Measurements from ENCODE around the gene ZBTB20.
A peak's percentile ranks its signal among the peaks of the same experiment; 100 is the strongest.

The ZBTB20 gene

DNA sequence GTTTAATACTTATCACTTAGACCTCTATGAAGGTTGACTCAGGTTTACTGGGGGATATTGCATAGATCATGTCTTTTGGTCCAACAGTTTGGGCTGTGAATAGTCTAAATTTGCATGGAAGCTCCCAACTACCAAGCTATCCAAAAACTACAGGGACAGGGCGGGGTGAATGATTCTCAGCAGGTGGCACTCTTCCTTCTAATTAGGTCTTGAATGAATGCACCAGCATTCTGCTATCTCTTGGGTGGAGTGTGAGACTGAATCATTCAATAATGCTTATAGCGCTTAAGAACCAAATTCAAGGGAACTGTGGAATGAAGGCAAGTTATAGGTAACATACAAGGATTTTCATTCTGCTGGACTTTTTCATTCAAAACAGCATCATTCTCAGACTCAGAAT, 507.0 kb downstream of the ZBTB20 start:
- DNase-seq (ENCODE audit: low read depth in 2 of 3, low spot score in 1 of 3): no peak

DNA sequence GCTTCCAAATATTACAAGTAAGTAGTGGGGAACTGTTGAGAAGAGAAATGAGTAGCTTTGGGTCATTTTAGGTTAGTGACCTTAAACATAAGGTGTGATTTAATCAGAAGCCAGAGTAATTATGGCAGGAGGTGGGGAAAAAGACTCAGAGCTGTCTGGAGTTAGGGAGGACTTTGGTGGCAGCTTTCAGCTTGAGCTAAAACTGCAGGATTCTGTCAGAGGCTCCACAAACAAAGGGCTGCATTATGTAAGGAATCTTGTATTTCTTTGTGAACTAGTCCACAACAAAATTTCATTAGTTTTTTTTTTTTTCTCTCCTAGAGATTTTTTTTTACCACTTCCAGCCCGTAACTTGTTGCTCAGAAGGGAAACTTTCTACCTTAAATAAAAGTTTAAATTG, 507.9 kb downstream of the ZBTB20 start:
- DNase-seq (ENCODE audit: low read depth in 2 of 3, low spot score in 1 of 3): no peak

DNA sequence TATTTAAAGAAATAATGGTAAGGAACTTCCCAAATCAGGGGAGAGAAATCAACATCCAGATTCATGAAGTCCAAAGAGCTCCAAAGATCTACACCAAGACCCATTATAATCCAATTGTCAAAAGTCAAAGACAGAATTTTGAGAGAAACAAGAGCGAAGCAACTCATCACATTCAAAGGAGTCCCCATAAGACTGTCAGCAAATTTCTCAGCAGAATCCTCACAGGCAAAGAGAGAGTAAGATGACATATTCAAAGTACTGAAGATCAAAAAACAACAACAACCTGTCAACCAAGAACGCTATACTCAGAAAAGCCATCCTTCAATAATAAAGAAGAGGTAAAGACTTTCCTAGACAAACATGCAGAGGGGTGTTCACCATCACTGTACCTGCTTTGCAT, 511.2 kb downstream of the ZBTB20 start:
- no peak for DNase-seq (ENCODE audit: low read depth in 2 of 3, low spot score in 1 of 3)

DNA sequence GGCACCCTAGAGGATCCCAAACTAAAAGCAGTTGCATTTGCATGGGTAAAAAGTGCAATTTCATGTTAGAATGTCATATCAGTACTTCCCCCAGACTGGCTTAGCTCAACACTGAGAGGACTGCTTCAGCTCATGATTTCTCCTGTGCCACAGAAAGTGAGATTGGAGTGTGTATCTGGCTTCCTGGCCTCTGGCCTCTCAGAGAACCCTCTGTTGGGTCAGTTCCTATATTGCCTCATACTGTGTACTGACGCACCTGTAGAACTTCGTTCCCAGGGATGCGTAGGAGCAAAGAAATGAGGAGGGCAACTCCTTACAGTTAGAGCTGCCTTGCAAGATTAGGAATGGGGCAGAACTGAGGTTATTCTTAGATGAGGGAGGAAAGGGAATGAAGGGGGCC, 512.5 kb downstream of the ZBTB20 start:
- DNase-seq (ENCODE audit: low read depth in 2 of 3, low spot score in 1 of 3): no peak

DNA sequence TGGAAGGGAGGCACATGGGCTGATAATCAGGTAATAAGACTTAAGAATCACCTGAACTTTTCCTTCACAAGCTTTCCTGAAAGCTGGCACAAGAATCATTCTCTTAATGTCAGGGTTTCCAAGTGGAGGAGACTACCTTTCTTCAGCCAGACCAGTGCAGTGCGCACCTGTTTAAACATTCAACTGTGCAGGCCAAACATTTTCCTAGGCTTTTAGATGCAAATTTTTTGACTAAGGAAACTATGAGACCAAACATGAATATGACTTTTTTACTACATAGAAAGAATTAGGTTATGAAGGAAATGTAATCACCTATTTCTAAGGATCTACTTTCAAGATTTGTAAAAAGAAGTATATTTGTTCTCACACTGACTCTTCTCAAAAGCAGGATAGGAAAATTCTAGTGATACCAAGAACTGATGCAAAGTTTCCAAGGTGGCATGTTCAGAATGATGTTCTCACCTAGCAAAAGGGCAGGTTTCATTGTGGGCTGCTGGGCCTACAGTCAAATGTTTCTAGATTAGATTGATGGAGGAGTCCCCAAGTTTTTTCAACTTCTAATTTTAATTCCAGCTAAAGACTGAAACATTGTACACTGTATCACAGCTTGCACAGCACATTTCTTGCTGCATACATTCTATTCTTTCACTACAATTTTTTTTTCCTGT, 514.2 kb downstream of the ZBTB20 start:
- DNase-seq (ENCODE audit: low read depth in 2 of 3, low spot score in 1 of 3): peak in 2 of 3 donors; percentile 20 to 25

DNA sequence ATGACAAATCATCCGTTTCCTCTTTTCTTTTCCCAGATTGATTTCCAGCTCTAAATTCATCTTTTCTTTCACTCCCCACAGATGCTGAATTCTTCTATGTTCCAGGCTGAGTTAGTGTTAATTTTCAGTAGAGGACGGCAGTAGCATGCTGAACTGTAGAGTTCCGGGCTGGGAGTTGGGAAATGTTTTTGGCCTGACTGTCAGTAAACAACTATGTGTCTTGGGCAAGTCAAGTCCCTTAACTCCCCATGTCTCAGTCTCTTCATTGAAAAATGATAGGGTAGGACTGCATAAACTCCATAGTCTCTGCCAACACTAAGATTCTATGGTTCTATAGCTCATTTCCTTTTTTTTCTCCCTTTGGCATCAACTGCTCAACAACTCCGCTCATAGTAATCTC, 519.3 kb downstream of the ZBTB20 start:
- no peak for DNase-seq (ENCODE audit: low read depth in 2 of 3, low spot score in 1 of 3)

DNA sequence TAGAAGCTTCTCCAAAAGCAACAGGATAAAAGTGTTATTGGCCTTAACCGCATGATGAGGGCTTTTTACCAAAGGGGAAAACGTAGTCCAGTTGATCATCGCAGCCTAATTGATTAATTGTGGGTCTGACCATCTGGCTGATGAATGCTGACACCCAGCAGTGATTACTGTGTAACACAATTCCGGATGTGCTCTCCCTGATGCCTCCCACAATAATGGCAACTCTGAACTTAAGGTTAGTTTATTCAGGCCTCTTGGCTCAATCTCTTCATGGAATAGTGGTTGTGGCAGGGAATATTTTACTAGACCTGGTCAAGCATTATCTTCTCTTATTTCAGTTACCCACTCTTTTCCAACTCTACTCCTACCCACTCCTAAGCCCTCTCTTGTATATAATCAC, 520.3 kb downstream of the ZBTB20 start:
- DNase-seq (ENCODE audit: low read depth in 2 of 3, low spot score in 1 of 3): no peak

DNA sequence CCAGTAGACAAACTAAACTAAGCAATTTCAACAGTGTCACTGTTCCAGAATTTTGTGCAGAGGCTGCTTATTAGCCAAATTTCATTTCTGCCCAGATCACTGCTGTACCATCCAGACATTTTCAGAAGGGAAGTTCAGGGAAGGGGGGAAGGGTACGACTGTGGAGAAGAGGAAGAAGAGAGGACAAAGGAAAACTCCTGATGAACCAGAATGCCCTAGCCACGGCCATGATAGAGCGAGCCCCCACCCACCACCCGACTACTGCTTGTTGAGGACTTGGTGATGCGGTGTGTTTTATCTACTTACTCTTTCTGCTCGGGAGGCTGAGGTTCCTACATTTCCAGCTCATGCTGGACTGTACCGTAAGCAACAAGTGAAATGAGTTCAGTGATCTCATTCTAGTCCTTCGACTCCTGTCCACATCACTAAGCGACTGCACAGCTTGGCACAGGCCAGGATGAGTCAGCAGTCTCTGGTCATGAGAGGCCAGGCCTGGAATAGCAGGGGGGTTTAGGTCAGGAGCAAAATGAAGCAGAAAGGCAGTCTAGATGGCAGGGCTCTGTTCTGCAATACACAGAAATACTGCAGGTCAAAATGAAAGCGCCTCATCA, 522.4 kb downstream of the ZBTB20 start:
- no peak for DNase-seq (ENCODE audit: low read depth in 2 of 3, low spot score in 1 of 3)

DNA sequence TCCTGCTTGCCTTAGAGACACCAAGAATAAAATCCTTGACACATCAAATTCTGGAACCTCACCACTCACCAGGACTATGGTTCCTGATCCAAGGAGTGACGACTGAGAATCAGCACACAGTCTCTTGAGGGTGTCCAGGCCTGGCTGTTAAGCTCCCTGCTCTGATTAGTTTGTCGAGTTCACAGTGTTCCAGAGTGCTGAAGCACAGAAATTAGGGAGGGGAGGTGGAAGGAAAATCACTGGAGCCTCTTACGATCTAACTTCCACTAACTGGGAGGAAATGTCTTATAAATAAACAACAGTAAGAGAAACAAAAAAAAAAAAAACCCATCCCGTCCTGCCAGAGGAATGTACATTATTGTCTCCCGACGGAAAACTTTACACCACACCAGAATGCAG, 523.0 kb downstream of the ZBTB20 start:
- DNase-seq (ENCODE audit: low read depth in 2 of 3, low spot score in 1 of 3): no peak

DNA sequence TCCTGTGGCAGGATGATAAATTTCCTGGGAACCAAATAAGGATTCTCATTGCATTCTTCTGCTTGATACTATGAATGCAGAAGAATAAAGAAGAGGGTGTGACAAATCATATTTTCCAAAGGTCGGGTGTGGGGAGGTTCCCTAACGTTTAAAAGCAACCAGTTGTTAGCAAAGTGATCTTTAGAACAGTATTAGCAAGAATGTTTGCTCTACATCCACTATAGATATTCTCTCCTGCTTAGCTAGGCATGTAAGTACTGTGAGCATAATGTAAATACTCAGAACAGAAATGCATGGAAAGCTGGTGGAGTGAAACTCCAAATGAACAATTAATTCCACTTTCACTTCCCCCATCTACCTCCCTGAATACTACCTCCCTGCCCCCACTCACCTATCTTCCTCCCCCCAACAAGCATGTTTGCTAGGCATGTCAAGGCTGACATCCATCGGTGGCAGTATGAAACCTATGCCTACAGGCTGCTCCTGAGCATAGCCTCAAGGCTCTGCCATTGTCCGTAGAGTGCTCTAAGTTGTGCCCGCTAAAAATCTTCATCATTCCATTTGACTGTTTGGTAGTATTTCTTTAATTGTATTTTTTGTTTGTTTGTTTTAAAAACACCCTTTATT, 523.6 kb downstream of the ZBTB20 start:
- DNase-seq (ENCODE audit: low read depth in 2 of 3, low spot score in 1 of 3): no peak

DNA sequence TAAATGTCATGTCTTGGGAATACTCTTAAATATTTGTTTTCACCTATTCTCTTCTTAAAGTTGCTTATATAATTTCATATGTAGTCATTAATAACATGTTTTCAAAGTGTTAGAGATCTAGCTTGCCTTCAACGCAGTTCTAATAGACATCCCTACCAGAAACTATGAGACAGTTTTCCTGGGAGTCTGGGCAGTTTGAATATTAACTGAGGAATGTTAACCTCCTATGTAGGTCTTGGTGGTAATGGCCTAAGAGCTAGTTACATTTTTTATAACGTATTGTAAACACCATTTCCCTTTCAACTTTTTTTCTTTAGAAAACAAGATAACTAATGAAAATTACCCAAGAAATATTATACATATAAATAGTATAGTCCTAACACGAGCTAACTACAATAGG, 525.1 kb downstream of the ZBTB20 start:
- DNase-seq (ENCODE audit: low read depth in 2 of 3, low spot score in 1 of 3): no peak

DNA sequence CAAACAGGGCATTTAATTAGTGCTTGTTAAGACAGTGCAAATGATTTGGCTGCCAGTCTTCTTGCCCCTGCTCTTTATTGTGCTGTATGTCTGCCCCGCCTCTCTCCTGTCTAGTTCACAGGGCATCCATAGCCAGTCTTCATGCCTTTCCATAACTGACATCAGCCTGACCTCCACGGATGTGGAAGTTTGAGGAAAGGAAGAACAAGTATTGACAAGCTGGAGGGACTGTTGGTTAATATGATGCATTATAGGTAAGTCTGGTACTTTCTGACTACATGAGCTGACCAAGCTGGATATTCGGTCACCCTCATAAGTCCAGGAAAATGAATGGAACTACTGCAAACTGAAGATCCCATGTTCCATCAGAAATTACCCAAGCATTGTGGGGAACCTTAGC, 527.3 kb downstream of the ZBTB20 start:
- DNase-seq (ENCODE audit: low read depth in 2 of 3, low spot score in 1 of 3): no peak

DNA sequence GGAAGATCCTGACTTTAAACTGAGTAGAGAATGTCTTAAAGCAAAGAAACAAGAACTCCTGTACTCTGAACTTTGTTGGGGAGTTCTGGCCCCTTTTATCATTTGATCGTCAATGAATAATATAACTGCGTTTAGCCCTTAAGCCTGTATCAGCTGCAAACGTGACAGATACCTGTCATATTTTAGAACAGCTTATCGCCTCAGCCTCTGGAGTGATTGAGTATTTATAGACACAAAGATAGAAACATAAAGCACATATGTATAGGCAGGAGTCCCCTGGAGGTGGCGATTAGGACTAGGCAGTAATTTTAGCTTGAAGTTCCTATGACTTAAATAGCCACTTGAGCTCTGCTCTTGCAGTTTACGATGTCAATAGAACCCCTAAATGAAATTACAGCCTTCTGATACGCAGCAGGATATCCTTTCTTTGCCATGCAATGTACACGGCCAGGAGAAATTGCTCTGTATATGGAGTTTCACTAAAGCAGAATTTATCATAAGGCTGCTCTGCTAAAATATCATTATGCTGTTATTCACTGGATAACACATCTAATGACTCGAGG, 531.5 kb downstream of the ZBTB20 start:
- DNase-seq (ENCODE audit: low read depth in 2 of 3, low spot score in 1 of 3): no peak

DNA sequence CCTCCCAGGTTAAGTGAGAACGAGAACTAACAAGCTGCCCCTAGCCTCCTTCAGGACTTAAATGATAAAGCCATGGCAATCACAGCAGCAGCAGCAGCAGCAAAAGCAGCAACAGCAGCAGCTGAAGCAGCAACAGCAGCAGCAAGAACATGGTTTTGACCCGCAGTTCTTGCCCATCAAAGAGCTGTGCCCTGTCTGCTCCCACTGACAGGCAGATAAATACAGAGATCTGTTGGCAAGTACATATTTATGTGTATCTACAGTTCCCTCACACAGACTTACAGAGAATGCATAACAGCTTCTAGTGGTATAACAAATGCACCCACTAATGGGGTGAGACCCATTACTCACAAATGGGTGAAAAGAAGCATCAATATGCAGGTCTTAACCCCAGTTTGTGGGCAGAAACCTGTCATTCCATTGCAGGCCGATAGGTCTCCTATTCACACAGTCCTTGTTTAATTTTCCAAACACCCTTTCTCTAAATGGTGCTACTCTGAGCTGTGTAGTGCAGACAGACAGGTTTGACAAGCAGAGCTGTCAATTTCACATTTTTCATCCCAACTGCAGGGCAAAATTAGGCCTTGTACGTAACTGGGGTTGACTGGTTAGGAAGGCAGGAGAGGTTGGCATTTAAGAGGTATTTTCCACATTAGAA, 537.0 kb downstream of the ZBTB20 start:
- DNase-seq (ENCODE audit: low read depth in 2 of 3, low spot score in 1 of 3): no peak

DNA sequence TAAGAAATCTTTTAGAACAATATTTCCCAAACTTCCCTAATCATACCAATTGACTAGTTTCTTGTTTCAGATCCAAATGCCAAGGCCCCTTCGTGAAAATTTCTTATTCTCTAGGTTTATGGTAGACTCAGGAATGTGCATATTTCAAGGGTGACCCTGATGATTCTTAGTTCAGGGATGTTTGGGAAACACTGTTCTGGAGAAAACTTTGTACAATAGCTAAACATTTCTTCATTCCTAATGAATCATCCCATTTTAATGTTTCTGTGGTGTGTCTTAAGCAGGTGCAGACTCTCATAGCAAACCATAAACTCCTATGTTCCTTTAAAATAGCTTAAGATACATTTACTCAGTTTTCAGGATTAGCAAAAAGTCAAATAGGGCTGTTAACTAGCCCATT, 538.8 kb downstream of the ZBTB20 start:
- no peak for DNase-seq (ENCODE audit: low read depth in 2 of 3, low spot score in 1 of 3)

DNA sequence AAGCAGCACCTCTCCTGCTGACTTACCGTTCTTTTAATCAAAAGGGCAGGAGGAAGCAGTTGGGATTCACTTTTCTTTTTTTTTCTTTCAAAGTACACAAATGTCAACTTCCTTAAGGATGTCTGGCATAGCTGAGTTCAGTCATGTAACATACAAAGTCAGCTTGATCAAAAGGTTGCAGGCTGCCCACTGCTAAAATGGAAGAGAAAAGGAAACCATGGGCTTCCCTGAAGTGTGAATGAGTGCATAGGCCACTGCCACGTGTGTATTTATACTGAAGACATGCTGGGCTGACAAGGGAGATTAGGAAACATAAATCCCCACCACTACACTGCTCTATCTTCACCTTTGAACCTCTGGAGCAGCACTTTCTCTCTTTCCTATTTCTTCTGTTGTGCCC, 540.8 kb downstream of the ZBTB20 start:
- no peak for DNase-seq (ENCODE audit: low read depth in 2 of 3, low spot score in 1 of 3)

DNA sequence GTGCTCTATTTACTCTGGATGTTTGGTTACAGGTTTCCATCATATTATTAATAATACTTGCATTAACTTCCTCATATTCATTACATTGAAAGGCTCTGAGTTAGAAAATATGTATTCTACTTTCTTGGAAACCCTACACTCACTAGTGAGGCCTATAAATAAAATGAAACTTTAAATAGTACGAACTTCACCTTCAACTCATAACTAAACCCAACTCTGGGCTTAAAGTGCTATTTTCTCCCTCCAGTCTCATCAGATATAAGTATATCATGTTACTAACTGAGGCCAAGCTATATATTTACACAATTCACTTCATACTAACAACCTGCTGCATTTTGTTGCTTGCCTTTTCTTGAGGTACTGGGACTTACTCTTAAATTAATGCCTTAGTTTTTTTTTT, 546.5 kb downstream of the ZBTB20 start:
- no peak for DNase-seq (ENCODE audit: low read depth in 2 of 3, low spot score in 1 of 3)

DNA sequence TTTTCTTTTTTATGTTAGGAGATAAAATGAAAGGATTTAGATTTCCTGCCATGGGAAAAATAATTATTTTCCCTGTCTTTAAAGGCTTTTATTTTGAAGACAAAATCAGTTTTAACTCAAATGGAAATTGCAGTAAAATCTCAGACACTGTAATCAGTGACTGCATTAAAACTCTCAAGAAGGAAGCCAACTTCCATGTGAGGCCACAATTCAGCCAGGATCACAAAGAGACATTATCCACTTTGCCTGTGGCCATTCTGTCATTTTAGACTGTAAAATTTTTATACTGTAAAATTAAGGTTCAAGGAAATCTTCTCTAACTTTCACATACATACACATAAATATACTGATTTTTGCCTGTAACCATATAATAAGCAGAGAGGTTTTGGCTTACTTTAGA, 549.2 kb downstream of the ZBTB20 start:
- no peak for DNase-seq (ENCODE audit: low read depth in 2 of 3, low spot score in 1 of 3)

DNA sequence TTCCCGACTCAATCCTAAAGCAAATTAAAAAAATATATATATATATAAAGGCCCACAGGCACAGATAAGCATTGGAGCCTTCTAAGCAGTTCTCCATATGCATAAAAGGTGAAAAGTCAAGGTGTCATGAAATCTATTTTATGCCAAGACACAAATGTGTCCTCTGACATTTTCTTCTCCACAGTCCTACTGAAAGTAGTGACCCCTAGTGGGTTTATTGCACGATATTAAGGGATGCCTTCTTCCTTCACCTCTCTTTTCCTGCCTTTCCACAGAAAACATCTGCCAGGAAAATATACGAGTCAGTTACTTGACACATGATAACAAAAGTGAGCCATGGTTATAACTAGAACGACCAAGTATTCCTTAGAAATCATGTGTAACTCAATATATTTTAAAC, 550.1 kb downstream of the ZBTB20 start:
- no peak for DNase-seq (ENCODE audit: low read depth in 2 of 3, low spot score in 1 of 3)

DNA sequence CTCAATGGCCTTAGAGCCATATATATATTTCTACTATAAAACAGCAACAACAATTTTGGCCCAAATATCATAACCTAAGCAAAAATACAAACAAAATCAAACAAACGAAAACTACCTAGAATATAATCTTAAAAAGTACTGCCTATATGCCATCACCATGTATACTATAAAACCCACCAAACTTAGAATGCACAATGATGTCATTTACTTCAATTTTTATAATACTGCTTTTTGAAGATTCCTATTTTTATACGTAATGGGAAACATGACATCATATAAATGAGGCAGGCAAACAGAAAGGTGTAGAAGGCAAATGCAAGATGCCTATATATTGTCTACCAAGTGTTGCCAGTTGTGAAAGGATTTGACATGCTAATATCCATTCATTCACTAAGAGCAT, 550.9 kb downstream of the ZBTB20 start:
- no peak for DNase-seq (ENCODE audit: low read depth in 2 of 3, low spot score in 1 of 3)

DNA sequence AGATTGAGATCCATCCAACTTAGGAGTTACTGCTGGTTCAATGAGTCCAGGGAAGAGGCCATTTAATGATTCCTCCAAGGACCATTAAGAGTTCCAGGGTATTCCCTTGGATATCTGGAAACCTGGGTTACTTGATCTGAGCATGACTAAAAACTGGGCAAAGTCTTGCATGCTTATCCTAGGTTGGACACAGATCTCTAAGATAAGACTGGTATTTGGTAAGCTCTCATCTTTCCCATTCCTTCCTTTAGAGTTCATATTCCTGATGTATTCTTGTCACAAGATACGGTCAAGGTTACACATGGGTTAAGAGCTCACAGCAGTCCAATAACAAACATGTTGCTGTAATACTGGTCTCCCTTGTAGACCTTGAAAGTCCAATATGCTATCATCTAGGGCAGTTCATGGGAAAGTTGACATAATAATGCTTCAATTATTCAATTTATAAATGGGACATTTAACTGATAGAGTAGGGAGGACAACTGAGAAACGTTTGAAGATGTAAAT, 551.5 kb downstream of the ZBTB20 start:
- DNase-seq (ENCODE audit: low read depth in 2 of 3, low spot score in 1 of 3): no peak
